B cell (primary cell): ENCODE results near the gene COL2A1.

ENCODE experiments used
- CTCF ChIP-seq: fragments of 200-600 bp; IDR thresholded peaks from one replicate; pipeline ENCODE4 v1.8.0; 2022; ENCODE audit warnings: antibody characterized with exemption, mild to moderate bottlenecking
- EZH2 ChIP-seq: IDR thresholded peaks from 2 replicates; pipeline ENCODE4 v1.6.1; 2012; ENCODE audit warnings: borderline replicate concordance, low read depth, mild to moderate bottlenecking, moderate library complexity, low read length; ENCODE audit not compliant: insufficient read depth, poor library complexity, severe bottlenecking

- TF ChIP-seq CTCF (no peak), EZH2 (no peak)
Measured at GRCh38 chr12:48026060-48026827, 22.0 kb upstream of the COL2A1 start.
